GM18858 (cell line): Measurements from ENCODE around the gene GPX3.

ENCODE experiments used
- ATAC-seq: cut with Tn5 transposase; IDR thresholded peaks from one replicate; pipeline ENCODE4 v1.9.1; 2021; ENCODE audit not compliant: unreplicated experiment

GPX3 gene

DNA sequence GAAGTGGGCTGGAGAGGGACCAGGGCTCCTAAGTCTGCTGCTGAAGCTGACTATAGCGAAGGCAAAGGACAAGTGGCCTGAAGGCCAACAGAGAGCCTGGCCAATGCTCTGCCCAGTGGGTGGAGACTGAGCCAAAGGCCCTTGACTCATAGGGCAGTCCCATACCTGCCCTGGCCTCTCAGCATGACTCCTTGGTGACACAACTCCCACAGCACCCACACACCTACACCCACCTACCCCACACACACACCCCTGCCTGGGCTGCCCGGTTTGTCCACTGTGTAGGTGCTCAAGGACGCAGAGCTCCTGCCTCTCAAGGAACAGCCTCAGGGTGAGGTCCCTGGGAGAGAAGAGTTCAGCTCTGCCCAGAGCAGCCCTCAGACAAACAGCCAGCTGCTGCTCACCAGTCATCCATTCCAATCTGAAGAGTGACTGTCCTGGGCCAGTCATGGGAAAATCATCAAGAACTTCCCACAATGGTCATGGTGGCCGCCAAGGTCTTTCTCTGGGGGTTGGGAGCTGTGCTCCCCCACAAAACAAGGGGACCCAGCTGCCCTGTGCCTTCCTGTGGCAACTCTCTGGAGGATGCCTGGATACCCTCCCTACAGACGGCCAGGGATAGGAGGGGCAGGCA, 55.4 kb downstream of the GPX3 start:
- ATAC-seq: no peak

- ATAC-seq: no peak
These were observed 56.2 kb downstream of the GPX3 start for GRCh38 chr5:151076616-151077015.

- no peak for ATAC-seq
These were observed 57.0 kb downstream of the GPX3 start for GRCh38 chr5:151077419-151077818.

GRCh38 chr5:151077967-151078366, 57.6 kb downstream of the GPX3 start:
- ATAC-seq: no peak
